Measurements from ENCODE around the gene SCYL1. TPM values are rescaled to one million over a fixed set of nuclear protein-coding genes. Genes with fewer than 3 reads are reported as not detected.

The SCYL1 gene
- total RNA-seq, 1 donor = 109 TPM

DNA sequence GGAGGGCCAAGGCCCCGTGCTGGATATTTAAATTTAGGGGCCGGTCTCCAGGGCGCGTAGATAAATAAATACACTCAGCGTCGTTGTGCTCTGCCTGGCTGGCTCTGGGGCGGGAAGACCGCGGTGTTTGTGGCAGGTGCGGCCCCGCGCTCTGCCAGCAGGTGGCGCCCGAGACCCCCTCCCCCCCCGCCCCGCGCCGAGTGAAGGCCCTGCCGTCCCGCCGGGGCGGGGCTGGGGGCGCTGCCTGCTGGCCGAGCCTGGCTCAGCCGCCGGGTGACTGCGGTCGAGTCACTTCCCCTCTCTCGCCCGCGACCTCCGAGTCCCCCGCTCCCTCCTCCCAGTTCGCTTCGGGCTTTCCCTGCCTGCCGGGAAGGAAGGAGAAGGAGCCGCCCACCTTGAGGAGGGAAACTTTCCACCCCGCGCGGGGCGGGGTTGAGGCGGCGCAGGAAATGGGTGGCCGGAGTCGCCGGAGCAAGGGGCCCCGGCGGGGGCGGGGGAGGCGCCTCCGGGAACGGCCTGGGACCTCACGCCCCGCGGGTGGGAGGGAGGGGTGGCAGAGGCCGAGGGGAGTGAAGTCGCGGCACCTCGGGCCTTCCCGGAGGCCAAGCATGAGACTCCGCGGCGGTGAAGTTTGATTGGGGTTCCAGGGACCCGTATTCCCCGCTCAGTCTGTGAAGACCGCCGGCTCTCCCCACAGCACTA, 49.4 kb downstream of the SCYL1 start:
- H3K4me2 ChIP-seq (ENCODE audit: insufficient read depth, low read length) = peak overlapping the region; percentile 95
- H3K27me3 ChIP-seq (ENCODE audit: insufficient read depth, low read length) = no peaks in the 10 kb centered on the region
- H3K4me3 ChIP-seq (ENCODE audit: insufficient read depth, low read length) = peak overlapping the region; percentile 98
- H4K20me1 ChIP-seq (ENCODE audit: insufficient read depth, low read length) = peaks cover 27% of the 10 kb centered on the region
- H3K9me3 ChIP-seq (ENCODE audit: low read depth, low read length) = no peaks in the 10 kb centered on the region
- DNase-seq (ENCODE audit: insufficient read length, low spot score, missing footprints) = peak; percentile 100
- peaks cover 9% of the 10 kb centered on the region for H3K36me3 ChIP-seq (ENCODE audit: insufficient read depth, low read length)
- H3K27ac ChIP-seq (ENCODE audit: low read depth, low read length) = peak overlapping the region; percentile 9
- TF ChIP-seq, protein P1, sequence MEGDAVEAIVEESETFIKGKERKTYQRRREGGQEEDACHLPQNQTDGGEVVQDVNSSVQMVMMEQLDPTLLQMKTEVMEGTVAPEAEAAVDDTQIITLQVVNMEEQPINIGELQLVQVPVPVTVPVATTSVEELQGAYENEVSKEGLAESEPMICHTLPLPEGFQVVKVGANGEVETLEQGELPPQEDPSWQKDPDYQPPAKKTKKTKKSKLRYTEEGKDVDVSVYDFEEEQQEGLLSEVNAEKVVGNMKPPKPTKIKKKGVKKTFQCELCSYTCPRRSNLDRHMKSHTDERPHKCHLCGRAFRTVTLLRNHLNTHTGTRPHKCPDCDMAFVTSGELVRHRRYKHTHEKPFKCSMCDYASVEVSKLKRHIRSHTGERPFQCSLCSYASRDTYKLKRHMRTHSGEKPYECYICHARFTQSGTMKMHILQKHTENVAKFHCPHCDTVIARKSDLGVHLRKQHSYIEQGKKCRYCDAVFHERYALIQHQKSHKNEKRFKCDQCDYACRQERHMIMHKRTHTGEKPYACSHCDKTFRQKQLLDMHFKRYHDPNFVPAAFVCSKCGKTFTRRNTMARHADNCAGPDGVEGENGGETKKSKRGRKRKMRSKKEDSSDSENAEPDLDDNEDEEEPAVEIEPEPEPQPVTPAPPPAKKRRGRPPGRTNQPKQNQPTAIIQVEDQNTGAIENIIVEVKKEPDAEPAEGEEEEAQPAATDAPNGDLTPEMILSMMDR (IDR thresholded peaks at IDR 0.05; ENCODE audit: extremely low read depth, low read depth, low read length) = peak; percentile 62
- no peak overlapping the region for H2AFZ ChIP-seq (ENCODE audit: low read length)
- peaks cover 68% of the 10 kb centered on the region for H3K79me2 ChIP-seq (ENCODE audit: insufficient read depth, low read length)
- peaks cover 60% of the 10 kb centered on the region for H3K4me1 ChIP-seq (ENCODE audit: insufficient read depth, low read length)

- DNase-seq (ENCODE audit: insufficient read length, low spot score, missing footprints) = peak; percentile 95
- no peaks in the 10 kb centered on the region for H3K9me3 ChIP-seq (ENCODE audit: low read depth, low read length)
- H2AFZ ChIP-seq (ENCODE audit: low read length) = no peak overlapping the region
- H3K27ac ChIP-seq (ENCODE audit: low read depth, low read length) = peak overlapping the region; percentile 9
- peak overlapping the region; percentile 82 for H3K4me2 ChIP-seq (ENCODE audit: insufficient read depth, low read length)
- peaks cover 65% of the 10 kb centered on the region for H3K79me2 ChIP-seq (ENCODE audit: insufficient read depth, low read length)
- H3K27me3 ChIP-seq (ENCODE audit: insufficient read depth, low read length) = no peaks in the 10 kb centered on the region
- peak overlapping the region; percentile 77 for H3K4me3 ChIP-seq (ENCODE audit: insufficient read depth, low read length)
- H3K4me1 ChIP-seq (ENCODE audit: insufficient read depth, low read length) = peaks cover 55% of the 10 kb centered on the region
- TF ChIP-seq, protein P1 (IDR thresholded peaks at IDR 0.05; ENCODE audit: extremely low read depth, low read depth, low read length) = no peak
- H3K36me3 ChIP-seq (ENCODE audit: insufficient read depth, low read length) = peaks cover 16% of the 10 kb centered on the region
- peaks cover 29% of the 10 kb centered on the region for H4K20me1 ChIP-seq (ENCODE audit: insufficient read depth, low read length)
These were observed 50.1 kb downstream of the SCYL1 start for GRCh38 chr11:65574811-65575567.

DNA sequence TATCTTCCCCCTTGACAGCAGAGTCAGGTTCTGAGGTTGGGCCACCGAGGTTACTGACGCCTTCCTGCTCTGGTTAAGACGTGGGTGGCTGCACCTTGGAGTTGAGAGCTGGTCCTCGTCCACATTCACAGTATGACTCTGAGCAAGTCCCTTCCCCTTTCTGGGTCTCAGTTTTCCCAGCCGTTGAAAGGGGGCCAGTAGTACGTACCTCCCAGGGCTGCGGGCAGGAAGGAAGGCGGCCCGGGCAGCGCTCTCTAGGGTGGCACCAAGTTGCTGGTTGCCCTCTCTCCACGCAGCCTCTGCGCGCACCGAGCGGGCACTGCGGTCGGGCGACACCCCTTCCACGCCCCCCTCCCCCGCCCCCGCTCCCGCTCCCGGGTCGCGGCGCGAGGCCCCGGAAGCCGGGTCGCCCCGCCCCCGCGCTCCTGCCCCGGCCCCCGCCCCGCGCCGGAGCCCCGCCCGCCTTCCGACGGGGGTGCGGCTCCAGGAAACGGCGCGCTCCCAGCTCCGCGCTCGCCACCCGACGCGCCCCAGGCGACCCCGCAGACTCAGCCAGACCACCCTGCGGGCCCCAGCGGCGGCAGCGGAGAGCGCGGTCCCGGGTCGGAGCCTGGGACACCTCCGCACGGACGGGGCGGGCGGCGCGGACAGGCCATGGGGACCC, 50.8 kb downstream of the SCYL1 start, which contains the start of gene EHBP1L1:
Gene EHBP1L1, plus strand, starts transcription at position 486 of the 664 bp plus-strand sequence. CDS start 250 bp downstream, outside the sequence.
- peaks cover 61% of the 10 kb centered on the region for H3K79me2 ChIP-seq (ENCODE audit: insufficient read depth, low read length)
- peaks cover 23% of the 10 kb centered on the region for H3K36me3 ChIP-seq (ENCODE audit: insufficient read depth, low read length)
- H2AFZ ChIP-seq (ENCODE audit: low read length) = no peak within 1 kb of the TSS
- peaks cover 34% of the 10 kb centered on the region for H4K20me1 ChIP-seq (ENCODE audit: insufficient read depth, low read length)
- H3K4me3 ChIP-seq (ENCODE audit: insufficient read depth, low read length) = peak within 1 kb of the TSS; percentile 77
- no peaks in the 10 kb centered on the region for H3K27me3 ChIP-seq (ENCODE audit: insufficient read depth, low read length)
- peak within 1 kb of the TSS; percentile 91 for H3K4me2 ChIP-seq (ENCODE audit: insufficient read depth, low read length)
- H3K4me1 ChIP-seq (ENCODE audit: insufficient read depth, low read length) = peaks cover 55% of the 10 kb centered on the region
- peak within 1 kb of the TSS; percentile 81 for H3K27ac ChIP-seq (ENCODE audit: low read depth, low read length)
- TF ChIP-seq, protein P1 (IDR thresholded peaks at IDR 0.05; ENCODE audit: extremely low read depth, low read depth, low read length) = no peak
- H3K9me3 ChIP-seq (ENCODE audit: low read depth, low read length) = no peaks in the 10 kb centered on the region
- DNase-seq (ENCODE audit: insufficient read length, low spot score, missing footprints) = peak; percentile 98

All from osteoblast (primary cell).